ENCODE data around the gene TCF4. TPM values are rescaled to one million over a fixed set of nuclear protein-coding genes. Genes with fewer than 3 reads are reported as not detected.

Gene TCF4
- polyA plus RNA-seq, 1 experiment = 47.3 TPM

- H3K27me3 ChIP-seq (ENCODE audit: control insufficient read depth, insufficient read depth, low read length) = no peaks in the 10 kb centered on the region
- ChIA-PET POLR2A (no interaction called here), CTCF (no interaction called here)
- no peaks in the 10 kb centered on the region for H3K9me3 ChIP-seq (ENCODE audit: control insufficient read depth, insufficient read depth, low read length)
- DNase-seq (ENCODE audit: low read depth, low spot score) = no peak
- H3K4me3 ChIP-seq (ENCODE audit: low read depth, low read length) = no peak overlapping the region
- H3K27ac ChIP-seq (ENCODE audit: low read depth, low read length) = peak overlapping the region; percentile 73
- TF ChIP-seq, protein P1, sequence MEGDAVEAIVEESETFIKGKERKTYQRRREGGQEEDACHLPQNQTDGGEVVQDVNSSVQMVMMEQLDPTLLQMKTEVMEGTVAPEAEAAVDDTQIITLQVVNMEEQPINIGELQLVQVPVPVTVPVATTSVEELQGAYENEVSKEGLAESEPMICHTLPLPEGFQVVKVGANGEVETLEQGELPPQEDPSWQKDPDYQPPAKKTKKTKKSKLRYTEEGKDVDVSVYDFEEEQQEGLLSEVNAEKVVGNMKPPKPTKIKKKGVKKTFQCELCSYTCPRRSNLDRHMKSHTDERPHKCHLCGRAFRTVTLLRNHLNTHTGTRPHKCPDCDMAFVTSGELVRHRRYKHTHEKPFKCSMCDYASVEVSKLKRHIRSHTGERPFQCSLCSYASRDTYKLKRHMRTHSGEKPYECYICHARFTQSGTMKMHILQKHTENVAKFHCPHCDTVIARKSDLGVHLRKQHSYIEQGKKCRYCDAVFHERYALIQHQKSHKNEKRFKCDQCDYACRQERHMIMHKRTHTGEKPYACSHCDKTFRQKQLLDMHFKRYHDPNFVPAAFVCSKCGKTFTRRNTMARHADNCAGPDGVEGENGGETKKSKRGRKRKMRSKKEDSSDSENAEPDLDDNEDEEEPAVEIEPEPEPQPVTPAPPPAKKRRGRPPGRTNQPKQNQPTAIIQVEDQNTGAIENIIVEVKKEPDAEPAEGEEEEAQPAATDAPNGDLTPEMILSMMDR (IDR thresholded peaks at IDR 0.05; ENCODE audit: low read depth, low read length) = no peak
Measured at GRCh38 chr18:55499526-55499925, 88.5 kb downstream of the TCF4 start.

DNA sequence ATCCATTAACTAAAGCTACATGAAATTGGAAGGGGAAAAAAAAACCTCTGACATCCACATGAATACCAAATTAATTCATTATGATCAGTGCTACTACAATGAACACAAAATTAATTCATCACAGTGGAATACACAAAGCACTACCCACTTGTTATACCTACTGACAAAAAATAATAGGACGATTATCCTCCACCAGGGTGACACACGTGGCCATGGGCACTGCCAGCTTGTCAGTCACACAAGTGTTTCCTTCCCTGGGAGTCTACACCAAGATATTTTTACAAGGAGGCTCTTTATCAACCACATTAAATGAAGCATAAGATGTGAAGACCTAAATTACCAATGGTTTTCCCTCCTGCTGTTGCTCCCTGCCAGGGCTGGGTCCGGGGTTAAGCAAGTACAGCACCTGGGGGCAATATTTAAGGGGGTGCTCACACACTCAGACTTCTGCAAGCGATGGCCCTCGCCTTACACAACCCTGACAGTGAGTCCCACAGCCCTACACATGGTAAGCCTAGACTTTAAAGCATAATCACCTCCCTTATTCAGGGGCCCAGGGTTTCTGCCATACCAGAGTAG lies 90.1 kb downstream of the TCF4 start:
- Histone ChIP-seq H3K4me3 (ENCODE audit: low read depth, low read length) (no peak overlapping the region), H3K27me3 (ENCODE audit: control insufficient read depth, insufficient read depth, low read length) (no peaks in the 10 kb centered on the region), H3K9me3 (ENCODE audit: control insufficient read depth, insufficient read depth, low read length) (no peaks in the 10 kb centered on the region), H3K27ac (ENCODE audit: low read depth, low read length) (no peak overlapping the region)
- DNase-seq (ENCODE audit: low read depth, low spot score) = no peak
- POLR2A ChIA-PET = no interaction called here
- CTCF ChIA-PET = interaction anchor here (0.9 to 1.2 kb wide), 2 partner anchors 82 to 284 kb away, joined by 3 read pairs; no protein-coding TSS in a partner anchor
- TF ChIP-seq, protein P1 (IDR thresholded peaks at IDR 0.05; ENCODE audit: low read depth, low read length) = no peak

DNA sequence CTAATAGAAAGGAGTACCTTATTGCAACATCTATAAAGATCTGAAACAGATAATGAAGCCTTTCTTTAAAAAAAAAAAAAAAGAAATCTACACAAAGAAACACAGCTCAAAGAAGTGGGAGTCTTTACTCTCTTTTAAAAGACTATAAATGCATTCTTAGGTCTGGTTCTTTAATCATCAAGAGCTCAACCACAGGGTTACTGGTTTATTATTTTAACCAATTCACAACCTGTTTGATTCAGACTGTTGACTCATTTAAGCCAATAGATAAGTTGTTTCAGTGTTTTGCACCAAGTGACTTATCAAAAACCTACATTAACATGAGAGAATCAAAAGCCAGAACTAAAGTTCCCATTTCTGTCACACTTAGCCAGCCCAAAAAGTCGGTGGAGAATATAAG lies 93.1 kb downstream of the TCF4 start:
- H3K4me3 ChIP-seq (ENCODE audit: low read depth, low read length) = no peak overlapping the region
- TF ChIP-seq, protein P1 (IDR thresholded peaks at IDR 0.05; ENCODE audit: low read depth, low read length) = no peak
- DNase-seq (ENCODE audit: low read depth, low spot score) = no peak
- no peaks in the 10 kb centered on the region for H3K27me3 ChIP-seq (ENCODE audit: control insufficient read depth, insufficient read depth, low read length)
- H3K9me3 ChIP-seq (ENCODE audit: control insufficient read depth, insufficient read depth, low read length) = no peaks in the 10 kb centered on the region
- no peak overlapping the region for H3K27ac ChIP-seq (ENCODE audit: low read depth, low read length)
- ChIA-PET POLR2A (interaction anchor here (0.7 kb wide), 2 partner anchors 79 to 171 kb away, joined by 3 to 5 read pairs; no protein-coding TSS in a partner anchor), CTCF (interaction anchor here (0.9 kb wide), 1 partner anchor 80 kb away, joined by 3 read pairs; no protein-coding TSS in a partner anchor)

- H3K27me3 ChIP-seq (ENCODE audit: control insufficient read depth, insufficient read depth, low read length) = no peaks in the 10 kb centered on the region
- POLR2A ChIA-PET = interaction anchor here (0.5 to 0.7 kb wide), 2 partner anchors 15 to 79 kb away, joined by 3 to 4 read pairs; no protein-coding TSS in a partner anchor
Measured at GRCh38 chr18:55494441-55494840, 93.6 kb downstream of the TCF4 start.

GRCh38 chr18:55491616-55492015 lies 96.4 kb downstream of the TCF4 start:
- H3K4me3 ChIP-seq (ENCODE audit: low read depth, low read length) = no peak overlapping the region
- TF ChIP-seq, protein P1 (IDR thresholded peaks at IDR 0.05; ENCODE audit: low read depth, low read length) = no peak
- POLR2A ChIA-PET = no interaction called here
- H3K27me3 ChIP-seq (ENCODE audit: control insufficient read depth, insufficient read depth, low read length) = no peaks in the 10 kb centered on the region
- DNase-seq (ENCODE audit: low read depth, low spot score) = no peak
- CTCF ChIA-PET = no interaction called here
- H3K9me3 ChIP-seq (ENCODE audit: control insufficient read depth, insufficient read depth, low read length) = no peaks in the 10 kb centered on the region
- H3K27ac ChIP-seq (ENCODE audit: low read depth, low read length) = no peak overlapping the region

More at GRCh38 chr18:55494441-55494840, 93.6 kb downstream of the TCF4 start:
- Histone ChIP-seq H3K9me3 (ENCODE audit: control insufficient read depth, insufficient read depth, low read length) (no peaks in the 10 kb centered on the region), H3K27ac (ENCODE audit: low read depth, low read length) (no peak overlapping the region), H3K4me3 (ENCODE audit: low read depth, low read length) (no peak overlapping the region)
- TF ChIP-seq, protein P1 (IDR thresholded peaks at IDR 0.05; ENCODE audit: low read depth, low read length) = no peak
- CTCF ChIA-PET = interaction anchor here (0.7 to 0.9 kb wide), 2 partner anchors 41 to 79 kb away, joined by 3 read pairs; no protein-coding TSS in a partner anchor
- DNase-seq (ENCODE audit: low read depth, low spot score) = no peak

All from AG04450 (cell line).